ENCODE data around the gene GJA3.
A peak's percentile ranks its signal among the peaks of the same experiment; 100 is the strongest.

Gene GJA3

GRCh38 chr13:20190481-20191310 lies 29.8 kb upstream of the GJA3 start:
- FAIRE-seq (no peak), DNase-seq (ENCODE audit: insufficient read length, low spot score) (no peak)
- TF ChIP-seq, protein P1, sequence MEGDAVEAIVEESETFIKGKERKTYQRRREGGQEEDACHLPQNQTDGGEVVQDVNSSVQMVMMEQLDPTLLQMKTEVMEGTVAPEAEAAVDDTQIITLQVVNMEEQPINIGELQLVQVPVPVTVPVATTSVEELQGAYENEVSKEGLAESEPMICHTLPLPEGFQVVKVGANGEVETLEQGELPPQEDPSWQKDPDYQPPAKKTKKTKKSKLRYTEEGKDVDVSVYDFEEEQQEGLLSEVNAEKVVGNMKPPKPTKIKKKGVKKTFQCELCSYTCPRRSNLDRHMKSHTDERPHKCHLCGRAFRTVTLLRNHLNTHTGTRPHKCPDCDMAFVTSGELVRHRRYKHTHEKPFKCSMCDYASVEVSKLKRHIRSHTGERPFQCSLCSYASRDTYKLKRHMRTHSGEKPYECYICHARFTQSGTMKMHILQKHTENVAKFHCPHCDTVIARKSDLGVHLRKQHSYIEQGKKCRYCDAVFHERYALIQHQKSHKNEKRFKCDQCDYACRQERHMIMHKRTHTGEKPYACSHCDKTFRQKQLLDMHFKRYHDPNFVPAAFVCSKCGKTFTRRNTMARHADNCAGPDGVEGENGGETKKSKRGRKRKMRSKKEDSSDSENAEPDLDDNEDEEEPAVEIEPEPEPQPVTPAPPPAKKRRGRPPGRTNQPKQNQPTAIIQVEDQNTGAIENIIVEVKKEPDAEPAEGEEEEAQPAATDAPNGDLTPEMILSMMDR (IDR thresholded peaks at IDR 0.05; ENCODE audit: insufficient read depth, missing control alignments): no peak

DNA sequence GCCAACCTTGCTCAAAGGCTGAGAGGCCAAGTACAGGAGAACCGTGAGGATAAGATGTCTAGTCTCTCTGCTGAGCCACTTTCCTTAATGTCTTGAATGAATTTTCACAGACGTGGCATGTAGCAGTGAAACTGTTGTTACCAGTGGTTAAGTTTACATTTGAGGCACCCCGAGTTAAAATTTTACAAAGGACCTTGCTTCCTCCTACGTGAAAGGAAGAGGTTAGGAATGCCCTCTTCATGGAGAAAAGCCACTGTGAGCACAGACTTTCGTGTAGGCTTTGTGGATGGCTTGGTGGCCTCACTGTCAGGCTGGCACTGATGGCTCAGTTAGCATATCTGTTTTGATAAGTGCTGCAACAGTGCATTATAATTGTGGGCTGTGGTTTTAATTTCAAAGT lies 29.2 kb upstream of the GJA3 start:
- FAIRE-seq (no peak), DNase-seq (ENCODE audit: insufficient read length, low spot score) (no peak)
- TF ChIP-seq, protein P1 (IDR thresholded peaks at IDR 0.05; ENCODE audit: insufficient read depth, missing control alignments): no peak

DNA sequence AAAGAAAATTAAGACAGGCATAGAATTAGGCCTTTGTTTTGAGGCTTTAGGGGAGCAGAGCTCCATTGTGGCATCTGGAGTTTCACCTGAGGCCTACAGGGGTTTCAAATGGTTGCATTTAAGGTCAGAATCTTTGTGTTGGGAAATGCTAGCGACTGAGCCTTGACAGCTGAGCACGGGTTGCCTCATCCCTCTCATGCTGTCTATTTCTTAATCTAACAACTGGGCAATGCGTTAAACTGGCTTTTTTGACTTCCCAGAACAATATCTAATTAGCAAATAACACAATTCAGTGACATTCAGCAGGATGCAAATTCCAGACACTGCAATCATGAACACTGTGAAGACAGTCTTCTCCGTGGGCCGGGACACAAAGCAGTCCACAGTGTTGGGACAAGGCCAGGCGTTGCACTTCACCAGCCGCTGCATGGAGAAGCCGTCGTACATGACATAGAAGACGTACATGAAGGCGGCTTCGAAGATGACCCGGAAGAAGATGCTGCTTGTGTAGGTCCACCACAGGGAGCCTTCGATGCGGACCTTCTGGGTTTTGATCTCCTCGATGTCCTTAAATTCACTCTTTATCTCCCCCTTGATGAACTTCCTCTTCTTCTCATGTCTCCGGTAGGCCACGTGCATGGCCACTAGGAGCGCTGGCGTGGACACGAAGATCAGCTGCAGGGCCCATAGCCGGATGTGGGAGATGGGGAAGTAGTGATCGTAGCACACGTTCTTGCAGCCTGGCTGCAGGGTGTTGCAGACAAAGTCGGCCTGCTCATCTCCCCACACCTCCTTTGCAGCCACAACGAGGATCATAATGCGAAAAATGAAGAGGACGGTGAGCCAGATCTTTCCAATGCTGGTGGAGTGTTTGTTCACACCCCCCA lies 28.1 kb upstream of the GJA3 start:
- TF ChIP-seq, protein P1 (IDR thresholded peaks at IDR 0.05; ENCODE audit: insufficient read depth, missing control alignments): no peak
- DNase-seq (ENCODE audit: insufficient read length, low spot score) (no peak), FAIRE-seq (no peak)

- TF ChIP-seq, protein P1 (IDR thresholded peaks at IDR 0.05; ENCODE audit: insufficient read depth, missing control alignments): no peak
- FAIRE-seq (no peak), DNase-seq (ENCODE audit: insufficient read length, low spot score) (no peak)
Measured at GRCh38 chr13:20186771-20187170, 25.9 kb upstream of the GJA3 start.

DNA sequence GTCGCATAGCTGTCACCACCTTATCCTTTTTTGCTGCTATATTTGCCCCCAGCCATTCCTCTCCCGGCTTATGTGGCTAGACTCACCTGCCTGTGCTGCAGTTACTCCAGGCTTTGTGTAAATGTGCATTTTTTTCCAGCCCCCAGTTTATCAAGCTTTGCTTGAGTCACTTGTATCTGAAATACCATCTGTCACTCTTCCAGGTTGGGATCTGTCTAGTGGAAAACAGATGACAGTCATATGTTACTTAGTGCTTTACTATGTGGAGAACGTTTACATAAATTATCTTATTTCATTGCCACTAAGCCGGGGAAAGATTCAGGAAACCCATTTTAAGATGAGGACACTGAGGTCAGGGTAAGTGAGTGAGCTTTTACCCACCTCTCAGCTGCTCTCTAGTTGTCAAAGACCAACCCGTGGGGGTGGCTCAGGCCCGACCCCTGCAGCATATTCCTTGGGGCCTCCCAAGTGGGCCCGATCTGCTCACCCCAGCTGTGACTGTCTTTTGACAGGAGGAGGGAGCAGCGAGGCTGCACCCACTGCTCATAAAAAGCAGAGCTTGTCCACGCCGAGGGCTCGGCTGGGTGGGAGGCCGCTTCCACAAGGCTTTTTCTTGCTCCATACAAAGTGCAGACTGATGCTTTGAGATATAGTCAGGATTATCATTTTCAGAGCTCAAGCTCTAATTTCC lies 24.7 kb upstream of the GJA3 start:
- DNase-seq (ENCODE audit: insufficient read length, low spot score): no peak
- TF ChIP-seq, protein P1 (IDR thresholded peaks at IDR 0.05; ENCODE audit: insufficient read depth, missing control alignments): no peak
- no peak for FAIRE-seq

DNA sequence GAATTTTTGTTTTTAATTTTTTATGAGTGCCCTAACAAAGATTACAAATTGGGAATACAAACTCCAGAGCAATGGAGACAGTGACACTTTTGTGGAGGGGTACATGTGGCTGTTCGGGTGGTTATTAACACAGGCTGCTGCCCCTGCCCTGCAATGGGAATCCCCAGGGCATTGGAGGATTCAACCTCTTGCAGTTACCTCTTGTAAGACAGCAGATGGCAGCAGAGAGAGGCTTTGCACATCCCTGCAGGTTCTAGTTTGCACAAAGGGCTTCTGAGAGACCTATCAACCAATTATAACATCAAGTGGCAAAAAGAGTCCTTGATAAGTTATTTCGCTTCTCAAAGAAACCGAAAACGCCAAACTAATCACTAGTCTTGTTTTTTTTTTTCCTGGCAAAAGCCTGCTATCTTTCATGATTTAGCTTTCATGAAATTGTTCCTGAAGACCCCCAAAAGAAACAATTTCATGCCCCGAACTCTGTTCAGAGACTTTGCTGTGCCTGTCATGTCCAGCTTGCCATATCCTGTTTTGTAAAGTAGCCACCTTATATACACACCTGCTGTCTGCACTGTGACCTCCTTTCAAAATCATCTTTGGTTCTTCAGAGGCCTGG lies 21.5 kb upstream of the GJA3 start:
- FAIRE-seq: peak; percentile 46
- peak; percentile 60 for DNase-seq (ENCODE audit: insufficient read length, low spot score)

More for the DNA sequence above, 21.5 kb upstream of the GJA3 start:
- TF ChIP-seq, protein P1 (IDR thresholded peaks at IDR 0.05; ENCODE audit: insufficient read depth, missing control alignments): peak; percentile 69
